OCI-LY1 (cell line): Measurements from ENCODE around the gene C19orf33.

Experiments
- CTCF ChIP-seq: fragments of 200-600 bp; sonication (generic), shearing (Covaris generic); IDR thresholded peaks from 2 replicates; pipeline ENCODE4 v1.5.1; 2017; ENCODE audit warnings: mild to moderate bottlenecking, antibody characterized with exemption, low read length, moderate library complexity, mixed read lengths
- EZH2 ChIP-seq: fragments of 200-600 bp; sonication (generic), shearing (Covaris generic); IDR thresholded peaks from 2 replicates; pipeline ENCODE4 v1.8.0; 2017; ENCODE audit warnings: borderline replicate concordance, mixed run types, mild to moderate bottlenecking, antibody characterized with exemption, low read length, moderate library complexity, mixed read lengths

- TF ChIP-seq CTCF (no peak), EZH2 (no peak)
These were observed 35.5 kb upstream of the C19orf33 start for GRCh38 chr19:38268539-38268938.
